SK-N-SH (cell line): ENCODE data around the gene MYPN.

Source experiments
- REST ChIP-seq: IDR thresholded peaks from 2 replicates; pipeline ENCODE4 v1.6.1; 2012; ENCODE audit warnings: mild to moderate bottlenecking, low read depth, low read length, moderate library complexity
- SMC3 ChIP-seq: IDR thresholded peaks from 2 replicates; pipeline ENCODE4 v1.6.1; 2012; ENCODE audit warnings: low read depth, low read length, improper control_type of control experiment

GRCh38 chr10:68155615-68156210 is 46.4 kb downstream of the MYPN start:
- TF ChIP-seq REST (no peak), SMC3 (no peak)
